CD8-positive, alpha-beta memory T cell (primary cell): Measurements from ENCODE around the gene CUTA. TPM values are rescaled to one million over a fixed set of nuclear protein-coding genes. Genes with fewer than 3 reads are reported as not detected.
"Not testable (repeated sequence)": the region's sequence is repeated elsewhere in the genome, so short reads cannot be mapped to it uniquely, and the experiment has no call there.

Source experiments
- CTCF ChIA-PET: fragments of 350-600 bp; sonication (Branson Sonifier 250); formaldehyde crosslinking; loops from one replicate; lab custom pipeline; 2021; ENCODE audit warnings: antibody characterized with exemption; lab: Charles Lee
- POLR2A ChIA-PET: fragments of 350-600 bp; sonication (Branson Sonifier 250); formaldehyde crosslinking; loops from one replicate; lab custom pipeline; 2021; ENCODE audit warnings: antibody characterized with exemption; lab: Charles Lee
- DNase-seq, 5 donors: peaks; one replicate each; pipeline versions ENCODE4 v3.0.0 to v3.0.0-alpha.2; 2020 to 2022; ENCODE audit warnings: mixed read lengths in 1 of 5
- H3K27ac ChIP-seq: one replicate; pipeline ENCODE4 v1.7.0; 2013; ENCODE audit warnings: low read depth, mild to moderate bottlenecking, low read length, moderate library complexity
- H3K27me3 ChIP-seq: 2 replicates; pipeline ENCODE4 v1.7.0; 2013; ENCODE audit warnings: low read length, mild to moderate bottlenecking; ENCODE audit not compliant: insufficient read depth, poor library complexity, severe bottlenecking
- H3K36me3 ChIP-seq: 2 replicates; pipeline ENCODE4 v1.7.0; 2013; ENCODE audit warnings: mild to moderate bottlenecking, low read length, moderate library complexity; ENCODE audit not compliant: insufficient read depth
- H3K4me1 ChIP-seq: 2 replicates; pipeline ENCODE4 v1.7.0; 2013; ENCODE audit warnings: mild to moderate bottlenecking, low read length, moderate library complexity; ENCODE audit not compliant: insufficient read depth
- H3K4me3 ChIP-seq: 2 replicates; pipeline ENCODE4 v1.7.0; 2013; ENCODE audit warnings: mild to moderate bottlenecking, low read length
- H3K9me3 ChIP-seq: 2 replicates; pipeline ENCODE4 v1.7.0; 2013; ENCODE audit warnings: mild to moderate bottlenecking, low read length
- H3K27ac Mint-ChIP-seq, 8 donors: one replicate each; pipeline ENCODE4 v1.8.0; 2020 to 2021; ENCODE audit warnings: mixed read lengths in 8 of 8, mild to moderate bottlenecking in 6 of 8, inconsistent platforms in 3 of 8, moderate library complexity in 3 of 8
- H3K27me3 Mint-ChIP-seq, 2 donors: one replicate each; pipeline ENCODE4 v1.8.0; 2020 to 2021; ENCODE audit warnings: mixed read lengths in 2 of 2, mild to moderate bottlenecking in 1 of 2, moderate library complexity in 1 of 2
- H3K36me3 Mint-ChIP-seq, 3 donors: one replicate each; pipeline ENCODE4 v1.8.0; 2020 to 2021; ENCODE audit warnings: mixed read lengths in 3 of 3, inconsistent platforms in 1 of 3, mild to moderate bottlenecking in 1 of 3
- H3K4me1 Mint-ChIP-seq, 3 donors: one replicate each; pipeline ENCODE4 v1.8.0; 2020 to 2021; ENCODE audit warnings: mixed read lengths in 3 of 3, inconsistent platforms in 1 of 3, mild to moderate bottlenecking in 1 of 3
- H3K4me3 Mint-ChIP-seq, 7 donors: one replicate each; pipeline ENCODE4 v1.8.0; 2020 to 2021; ENCODE audit warnings: mixed read lengths in 7 of 7, mild to moderate bottlenecking in 6 of 7, moderate library complexity in 4 of 7, inconsistent platforms in 2 of 7
- H3K9me3 Mint-ChIP-seq, 5 donors: one replicate each; pipeline ENCODE4 v1.8.0; 2020 to 2022; ENCODE audit warnings: mixed read lengths in 5 of 5, mild to moderate bottlenecking in 3 of 5, moderate library complexity in 2 of 5, inconsistent platforms in 1 of 5
- polyA plus RNA-seq: library from polyadenylated mRNA; unstranded; fragments of 300-500 nt; fragmentation: Illumina TruSeq; gene quantifications from one replicate; pipeline ENCODE4 v1.2.3, GENCODE V29; 2021
- total RNA-seq, 2 experiments: library from RNA; stranded (reverse); gene quantifications; one replicate each; pipeline ENCODE4 v1.2.3, GENCODE V29; 2021

The CUTA gene
- total and polyA plus RNA-seq, 3 experiments from 2014 or later = 149 to 451 (median 164) TPM

- no peaks in the 10 kb centered on the region for H3K36me3 Mint-ChIP-seq
- no peak for DNase-seq
- no peak overlapping the region for H3K27ac ChIP-seq
- no peaks in the 10 kb centered on the region for H3K9me3 Mint-ChIP-seq
- H3K36me3 ChIP-seq = no peaks in the 10 kb centered on the region
- POLR2A ChIA-PET = no interaction called here
- H3K4me1 ChIP-seq = peaks cover 13% of the 10 kb centered on the region
- H3K4me3 ChIP-seq = no peak overlapping the region
- no peak overlapping the region for H3K27ac Mint-ChIP-seq
- H3K4me1 Mint-ChIP-seq = peaks cover 22 to 37% (median 31%) of the 10 kb centered on the region in 3 donors
- no peaks in the 10 kb centered on the region for H3K9me3 ChIP-seq
- no peaks in the 10 kb centered on the region for H3K27me3 ChIP-seq
- CTCF ChIA-PET = no interaction called here
- no peaks in the 10 kb centered on the region for H3K27me3 Mint-ChIP-seq
- no peak overlapping the region for H3K4me3 Mint-ChIP-seq
Measured at GRCh38 chr6:33377171-33377570, 40.7 kb downstream of the CUTA start.

DNA sequence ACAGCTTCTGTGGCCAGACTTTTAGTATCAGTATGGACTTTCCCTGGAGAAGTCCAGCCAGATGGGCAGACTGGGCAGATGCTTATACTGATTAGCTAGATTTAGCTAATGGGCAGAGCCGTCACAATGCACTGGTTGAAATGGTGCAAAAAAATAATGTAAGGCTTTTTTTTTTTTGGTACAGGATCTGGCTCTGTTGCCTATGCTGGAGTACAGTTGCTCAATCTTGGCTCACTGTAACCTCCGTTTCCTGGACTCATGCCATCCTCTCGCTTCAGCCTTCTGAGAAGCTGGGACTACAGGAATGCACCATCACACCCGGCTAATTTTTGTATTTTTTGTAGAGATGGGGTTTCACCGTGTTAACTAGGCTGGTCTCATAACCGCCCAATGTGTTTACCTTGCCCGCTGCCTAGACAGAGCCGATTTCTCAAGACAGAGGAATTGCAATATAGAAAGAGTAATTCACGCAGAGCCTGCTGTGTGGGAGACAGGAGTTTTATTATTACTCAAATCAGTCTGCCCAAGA lies 42.7 kb downstream of the CUTA start:
- ChIA-PET CTCF (interaction anchor here (0.7 to 1.7 kb wide), 4 partner anchors 11 to 1084 kb away, joined by 3 to 8 read pairs (median 3); no protein-coding TSS in a partner anchor), POLR2A (no interaction called here)
- H3K27me3 Mint-ChIP-seq = no peaks in the 10 kb centered on the region
- Histone ChIP-seq H3K27me3 (no peaks in the 10 kb centered on the region), H3K4me1 (peaks cover 13% of the 10 kb centered on the region), H3K9me3 (no peaks in the 10 kb centered on the region), H3K27ac (peak overlapping the region; percentile 47), H3K4me3 (no peak overlapping the region), H3K36me3 (no peaks in the 10 kb centered on the region)
- H3K4me3 Mint-ChIP-seq = no peak overlapping the region
- no peaks in the 10 kb centered on the region for H3K9me3 Mint-ChIP-seq
- H3K27ac Mint-ChIP-seq = peak overlapping the region; percentile 66 to 92 (median 86)
- H3K36me3 Mint-ChIP-seq = no peaks in the 10 kb centered on the region
- no peak for DNase-seq
- H3K4me1 Mint-ChIP-seq = peaks cover 22 to 37% (median 31%) of the 10 kb centered on the region in 3 donors

GRCh38 chr6:33373960-33374910 lies 43.7 kb downstream of the CUTA start:
- Mint-ChIP-seq H3K4me1 (peaks cover 22 to 37% (median 31%) of the 10 kb centered on the region in 3 donors), H3K4me3 (peak overlapping the region in 6 of 7 donors; percentile 32 to 68 (median 58)), H3K9me3 (no peaks in the 10 kb centered on the region), H3K27ac (peak overlapping the region; percentile 78 to 95 (median 92)), H3K36me3 (no peaks in the 10 kb centered on the region), H3K27me3 (no peaks in the 10 kb centered on the region)
- Histone ChIP-seq H3K9me3 (no peaks in the 10 kb centered on the region), H3K4me3 (no peak overlapping the region), H3K4me1 (peaks cover 13% of the 10 kb centered on the region), H3K27ac (peak overlapping the region; percentile 11), H3K36me3 (no peaks in the 10 kb centered on the region), H3K27me3 (no peaks in the 10 kb centered on the region)
- DNase-seq = peak in 1 of 5 donors; percentile 11
- POLR2A ChIA-PET = interaction anchor here (0.7 to 1.0 kb wide), 2 partner anchors 38 to 80 kb away, joined by 4 to 5 read pairs; partner anchors contain the start of gene ZBTB9
- CTCF ChIA-PET = interaction anchor here (0.7 to 1.7 kb wide), 4 partner anchors 10 to 62 kb away, joined by 3 to 8 read pairs (median 3); no protein-coding TSS in a partner anchor

GRCh38 chr6:33372526-33373123 lies 45.3 kb downstream of the CUTA start:
- Histone ChIP-seq H3K36me3 (no peaks in the 10 kb centered on the region), H3K9me3 (no peaks in the 10 kb centered on the region), H3K27ac (no peak overlapping the region), H3K27me3 (no peaks in the 10 kb centered on the region), H3K4me3 (no peak overlapping the region), H3K4me1 (peaks cover 13% of the 10 kb centered on the region)
- Mint-ChIP-seq H3K36me3 (no peaks in the 10 kb centered on the region), H3K4me1 (peaks cover 22 to 37% (median 31%) of the 10 kb centered on the region in 3 donors), H3K9me3 (no peaks in the 10 kb centered on the region), H3K4me3 (no peak overlapping the region), H3K27me3 (no peaks in the 10 kb centered on the region), H3K27ac (peak overlapping the region in 7 of 8 donors; percentile 34 to 95 (median 54))
- ChIA-PET CTCF (interaction anchor here (1.2 kb wide), 1 partner anchor 11 kb away, joined by 3 read pairs; no protein-coding TSS in a partner anchor), POLR2A (no interaction called here)
- DNase-seq = no peak

GRCh38 chr6:33371901-33372300 lies 46.0 kb downstream of the CUTA start:
- H3K36me3 Mint-ChIP-seq, H3K9me3 ChIP-seq, DNase-seq, H3K4me3 ChIP-seq, H3K27me3 ChIP-seq, H3K27ac ChIP-seq, H3K27me3 Mint-ChIP-seq, H3K36me3 ChIP-seq, H3K9me3 Mint-ChIP-seq, POLR2A ChIA-PET, H3K4me3 Mint-ChIP-seq: not testable (repeated sequence)
- Mint-ChIP-seq H3K27ac (peak overlapping the region in 1 of 8 donors; percentile 12), H3K4me1 (peaks cover 22 to 37% (median 31%) of the 10 kb centered on the region in 3 donors)
- CTCF ChIA-PET = interaction anchor here (1.2 kb wide), 1 partner anchor 10 kb away, joined by 3 read pairs; no protein-coding TSS in a partner anchor
- peaks cover 13% of the 10 kb centered on the region for H3K4me1 ChIP-seq

- CTCF ChIA-PET, H3K4me3 ChIP-seq, H3K4me1 ChIP-seq, H3K27me3 ChIP-seq, H3K4me3 Mint-ChIP-seq, H3K27ac Mint-ChIP-seq, DNase-seq, H3K36me3 Mint-ChIP-seq, H3K9me3 Mint-ChIP-seq, H3K9me3 ChIP-seq, H3K27ac ChIP-seq, H3K4me1 Mint-ChIP-seq, H3K36me3 ChIP-seq, H3K27me3 Mint-ChIP-seq: not testable (repeated sequence)
- POLR2A ChIA-PET = interaction anchor here (0.7 kb wide), 1 partner anchor 14 kb away, joined by 11 read pairs; no protein-coding TSS in a partner anchor
Measured at GRCh38 chr6:33367715-33368025, 50.2 kb downstream of the CUTA start.

DNA sequence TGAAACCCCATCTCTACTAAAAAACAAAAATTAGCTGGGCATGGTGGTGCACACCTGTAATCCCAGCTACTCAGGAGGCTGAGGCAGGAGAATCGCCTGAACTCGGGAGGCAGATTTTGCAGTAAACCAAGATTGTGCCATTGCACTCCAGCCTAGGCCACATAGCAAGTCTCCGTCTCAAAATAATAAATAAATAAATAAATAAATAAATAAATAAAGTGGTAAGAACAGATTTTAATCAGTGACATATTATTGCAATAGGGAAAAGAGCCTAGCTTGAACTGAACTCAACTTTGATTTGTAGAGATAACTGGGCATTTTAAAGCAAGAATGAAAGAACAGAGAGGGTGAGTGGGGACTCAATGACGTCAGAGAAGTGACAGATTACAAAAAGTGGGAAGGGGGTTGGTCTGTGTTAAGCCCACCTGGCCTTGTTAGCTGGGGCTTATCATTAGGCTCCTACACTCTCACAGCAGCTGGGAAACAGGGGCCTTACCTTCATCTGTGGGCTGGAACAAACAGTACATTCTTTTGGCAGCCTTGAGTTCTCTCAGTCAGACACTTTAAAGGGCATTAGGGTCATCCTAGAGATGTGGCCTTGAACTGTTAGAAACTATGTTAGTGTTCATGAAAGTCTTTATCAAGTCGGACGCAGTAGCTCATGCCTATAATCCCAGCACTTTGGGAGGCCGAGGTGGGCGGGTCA lies 50.7 kb downstream of the CUTA start:
- Mint-ChIP-seq H3K9me3 (no peaks in the 10 kb centered on the region), H3K4me3 (no peak overlapping the region), H3K36me3 (no peaks in the 10 kb centered on the region), H3K4me1 (no peaks in the 10 kb centered on the region), H3K27me3 (peaks cover 0 to 1% of the 10 kb centered on the region in 2 donors), H3K27ac (peak overlapping the region in 1 of 8 donors; percentile 4)
- H3K4me3 ChIP-seq = no peak overlapping the region
- no peaks in the 10 kb centered on the region for H3K36me3 ChIP-seq
- H3K9me3 ChIP-seq = no peaks in the 10 kb centered on the region
- POLR2A ChIA-PET = interaction anchor here (0.7 kb wide), 1 partner anchor 14 kb away, joined by 11 read pairs; no protein-coding TSS in a partner anchor
- no peaks in the 10 kb centered on the region for H3K27me3 ChIP-seq
- no peak for DNase-seq
- H3K27ac ChIP-seq = no peak overlapping the region
- no peaks in the 10 kb centered on the region for H3K4me1 ChIP-seq
- CTCF ChIA-PET = no interaction called here
